Thoracic aorta (tissue), 2 donors: Measurements from ENCODE around the gene TSFM. TPM values are rescaled to one million over a fixed set of nuclear protein-coding genes. Genes with fewer than 3 reads are reported as not detected.

Experiments used
- ATAC-seq: fragments of 150-250 bp; one replicate; pipeline ENCODE4 v1.8.0; 2017; ENCODE audit warnings: low read depth; ENCODE audit not compliant: insufficient number of reproducible peaks, low FRiP score
- DNase-seq: peaks from one replicate; pipeline ENCODE4 v3.0.0-alpha.2; 2020; ENCODE audit warnings: low spot score
- H3K27ac ChIP-seq, 2 donors: fragments of 200-600 bp; sonication (generic); 1 replicate in 1 of 2; 2 replicates in 1 of 2; pipeline ENCODE4 v1.5.1; 2016; ENCODE audit warnings: mild to moderate bottlenecking in 2 of 2, moderate library complexity in 2 of 2
- H3K27me3 ChIP-seq: fragments of 200-600 bp; sonication (generic); replicated peaks from 2 replicates; pipeline ENCODE4 v1.6.0; 2016; ENCODE audit warnings: mild to moderate bottlenecking; ENCODE audit not compliant: insufficient read depth
- H3K36me3 ChIP-seq: fragments of 200-600 bp; sonication (generic); one replicate; pipeline ENCODE4 v1.5.1; 2016
- H3K4me1 ChIP-seq, 2 donors: fragments of 200-600 bp; sonication (generic); 1 replicate in 1 of 2; 2 replicates in 1 of 2; pipeline versions ENCODE4 v1.5.1 to v1.6.0; 2016; ENCODE audit warnings: low read depth in 2 of 2, mild to moderate bottlenecking in 1 of 2; ENCODE audit not compliant: control insufficient read depth in 1 of 2
- H3K4me3 ChIP-seq: fragments of 200-600 bp; sonication (generic); 2 replicates; pipeline ENCODE4 v1.5.1; 2016; ENCODE audit warnings: mild to moderate bottlenecking
- H3K9me3 ChIP-seq: fragments of 200-600 bp; sonication (generic); 2 replicates; pipeline ENCODE4 v1.5.1; 2016
- total RNA-seq, 2 donors: library from RNA; depleted of rRNA; stranded (reverse); fragments of >200 nt; gene quantifications; one replicate each; pipeline versions ENCODE4 v1.1.0 to v1.2.3, GENCODE V29; 2016
- TF ChIP-seq, protein P1 (sequence below): fragments of 200-600 bp; sonication (generic); IDR thresholded peaks from one replicate; pipeline ENCODE4 v1.5.1; 2019; ENCODE audit warnings: antibody characterized with exemption

The TSFM gene
- total RNA-seq, 2 donors from 2014 or later = 15.4 to 19.3 TPM

DNA sequence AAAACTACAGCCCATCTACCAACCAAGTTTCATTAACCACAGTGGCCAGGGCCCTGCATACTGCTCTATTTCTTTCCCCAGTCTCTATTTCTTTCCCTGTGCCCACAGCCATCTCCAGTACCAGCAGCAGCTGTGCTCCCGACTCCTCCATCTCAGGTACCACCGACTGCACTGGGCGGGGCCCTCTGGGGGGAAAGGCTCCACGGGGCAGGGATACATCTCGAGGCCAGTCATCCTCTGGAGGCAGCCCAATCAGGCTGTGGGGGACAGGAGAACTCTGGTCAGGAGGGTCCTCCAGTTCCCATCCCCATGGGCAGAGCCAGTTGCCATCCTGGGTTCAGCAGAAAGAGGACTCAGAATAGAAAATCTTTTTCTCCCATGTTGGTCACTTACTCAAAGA, 33.5 kb upstream of the TSFM start:
- H3K4me3 ChIP-seq = no peak overlapping the region
- peaks cover 15 to 23% of the 10 kb centered on the region in 2 donors for H3K4me1 ChIP-seq
- peaks cover 21% of the 10 kb centered on the region for H3K36me3 ChIP-seq
- H3K27me3 ChIP-seq = no peaks in the 10 kb centered on the region
- TF ChIP-seq, protein P1, sequence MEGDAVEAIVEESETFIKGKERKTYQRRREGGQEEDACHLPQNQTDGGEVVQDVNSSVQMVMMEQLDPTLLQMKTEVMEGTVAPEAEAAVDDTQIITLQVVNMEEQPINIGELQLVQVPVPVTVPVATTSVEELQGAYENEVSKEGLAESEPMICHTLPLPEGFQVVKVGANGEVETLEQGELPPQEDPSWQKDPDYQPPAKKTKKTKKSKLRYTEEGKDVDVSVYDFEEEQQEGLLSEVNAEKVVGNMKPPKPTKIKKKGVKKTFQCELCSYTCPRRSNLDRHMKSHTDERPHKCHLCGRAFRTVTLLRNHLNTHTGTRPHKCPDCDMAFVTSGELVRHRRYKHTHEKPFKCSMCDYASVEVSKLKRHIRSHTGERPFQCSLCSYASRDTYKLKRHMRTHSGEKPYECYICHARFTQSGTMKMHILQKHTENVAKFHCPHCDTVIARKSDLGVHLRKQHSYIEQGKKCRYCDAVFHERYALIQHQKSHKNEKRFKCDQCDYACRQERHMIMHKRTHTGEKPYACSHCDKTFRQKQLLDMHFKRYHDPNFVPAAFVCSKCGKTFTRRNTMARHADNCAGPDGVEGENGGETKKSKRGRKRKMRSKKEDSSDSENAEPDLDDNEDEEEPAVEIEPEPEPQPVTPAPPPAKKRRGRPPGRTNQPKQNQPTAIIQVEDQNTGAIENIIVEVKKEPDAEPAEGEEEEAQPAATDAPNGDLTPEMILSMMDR = no peak
- H3K9me3 ChIP-seq = no peaks in the 10 kb centered on the region
- DNase-seq = no peak
- no peak overlapping the region for H3K27ac ChIP-seq
- no peak for ATAC-seq

DNA sequence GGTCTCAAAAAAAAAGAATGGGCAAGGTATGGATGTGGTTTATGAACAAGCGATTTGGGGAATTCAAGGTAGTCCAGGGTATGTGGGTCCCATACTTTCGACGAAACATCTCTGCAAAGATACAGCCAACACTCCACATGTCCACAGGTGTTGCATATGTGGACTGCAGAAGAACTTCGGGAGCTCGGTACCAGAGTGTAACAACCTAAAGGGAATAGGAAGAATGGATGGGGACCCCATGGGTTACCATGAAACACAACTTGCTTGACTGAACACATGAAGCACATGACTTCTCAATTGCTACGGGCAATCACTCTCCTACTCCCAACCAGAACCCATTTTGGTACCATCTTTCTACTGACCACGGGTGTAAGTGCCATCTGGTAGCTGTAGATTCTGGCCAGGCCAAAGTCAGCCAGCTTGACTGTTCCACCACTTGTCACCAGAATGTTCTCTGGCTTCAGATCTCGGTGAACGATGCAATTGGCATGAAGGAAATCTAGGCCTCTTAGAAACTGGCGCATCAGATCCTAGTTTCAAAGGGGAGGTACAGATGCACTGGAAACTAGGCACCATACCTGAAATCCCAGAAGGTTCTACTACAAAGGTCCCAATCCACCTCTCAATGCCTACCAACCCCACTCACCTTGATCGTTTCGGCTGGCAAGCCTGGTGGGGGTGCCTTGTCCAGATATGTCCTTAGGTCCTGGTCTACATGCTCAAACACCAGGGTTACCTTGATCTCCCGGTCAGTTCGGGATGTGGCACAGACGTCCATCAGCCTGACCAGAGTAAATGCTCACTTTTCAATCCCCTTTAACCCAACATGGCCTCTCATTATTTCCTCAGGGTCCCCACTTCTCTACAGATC, 31.8 kb upstream of the TSFM start:
- peak overlapping the region; percentile 83 to 86 for H3K27ac ChIP-seq
- no peaks in the 10 kb centered on the region for H3K27me3 ChIP-seq
- H3K4me3 ChIP-seq = peak overlapping the region; percentile 90

DNA sequence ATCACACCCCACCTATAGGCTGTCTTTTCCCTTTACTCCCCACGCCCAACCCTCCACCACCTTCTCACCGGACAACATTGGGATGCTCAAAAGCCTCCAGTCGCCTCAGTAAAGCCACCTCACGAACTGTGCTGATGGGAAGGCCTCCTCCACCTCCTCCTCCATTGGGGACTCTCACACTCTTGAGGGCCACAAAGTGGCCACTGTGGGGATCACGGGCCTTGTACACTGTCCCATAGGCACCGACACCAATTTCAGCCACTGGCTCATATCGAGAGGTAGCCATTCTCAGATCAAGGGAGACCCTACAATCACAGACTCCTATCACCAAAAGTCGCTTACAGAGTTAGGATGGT, 31.2 kb upstream of the TSFM start:
- Histone ChIP-seq H3K27me3 (no peaks in the 10 kb centered on the region), H3K27ac (peak overlapping the region; percentile 83 to 86), H3K9me3 (no peaks in the 10 kb centered on the region), H3K4me1 (peaks cover 24 to 30% of the 10 kb centered on the region in 2 donors), H3K36me3 (peaks cover 21% of the 10 kb centered on the region), H3K4me3 (peak overlapping the region; percentile 90)
- ATAC-seq = no peak
- no peak for DNase-seq
- TF ChIP-seq, protein P1 = no peak

More for the DNA sequence above, 31.8 kb upstream of the TSFM start:
- H3K36me3 ChIP-seq = peaks cover 21% of the 10 kb centered on the region
- no peak for DNase-seq
- no peaks in the 10 kb centered on the region for H3K9me3 ChIP-seq
- ATAC-seq = no peak
- TF ChIP-seq, protein P1 = no peak
- peaks cover 17 to 26% of the 10 kb centered on the region in 2 donors for H3K4me1 ChIP-seq

DNA sequence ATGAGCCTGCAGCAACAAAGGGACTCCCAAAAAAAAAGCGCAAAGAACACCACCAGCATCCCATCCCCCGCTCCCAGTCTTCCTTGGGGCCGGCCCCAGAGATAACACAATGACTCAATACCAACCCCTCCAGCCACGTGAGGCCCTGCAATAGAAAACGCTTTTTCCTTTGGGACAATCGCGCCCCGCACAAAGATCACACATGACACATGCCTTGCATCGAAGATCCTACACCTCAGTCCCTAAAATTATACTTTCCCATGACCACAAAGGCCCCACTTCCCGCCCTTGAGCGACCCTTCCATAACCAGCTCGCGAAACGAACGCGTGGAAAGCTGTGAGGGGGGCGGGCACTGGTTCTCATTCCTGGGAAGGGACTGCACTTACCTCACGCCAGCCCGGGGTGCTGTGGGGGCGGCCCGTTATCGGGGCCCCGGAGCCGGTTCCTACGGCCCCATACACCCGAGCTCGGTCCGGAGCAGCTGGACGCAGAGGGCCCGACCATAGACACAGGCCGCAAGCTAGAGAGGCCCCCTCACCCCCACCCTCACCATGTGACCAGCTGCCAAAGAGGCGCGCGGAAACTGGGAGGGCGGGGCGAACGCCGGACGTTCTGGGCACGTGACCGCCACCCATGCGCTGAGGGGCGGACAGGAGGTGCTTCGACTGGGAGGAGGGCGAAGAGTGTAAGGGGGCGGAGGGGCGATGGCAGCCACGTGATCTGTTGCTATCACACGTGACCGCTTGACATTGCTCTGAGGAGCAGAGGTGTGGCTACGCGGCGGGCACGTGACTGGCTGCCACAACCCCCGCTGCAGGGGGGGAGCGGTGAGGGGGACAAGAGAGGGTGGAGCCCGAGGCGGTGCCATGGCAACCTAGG, 30.6 kb upstream of the TSFM start, which contains the start of gene CDK4:
TSS of gene CDK4 (minus strand) at position 523 of the 880 bp plus-strand sequence. CDS start 593 bp downstream, outside the sequence.
- Histone ChIP-seq H3K36me3 (peaks cover 19% of the 10 kb centered on the region), H3K4me3 (peak within 1 kb of the TSS; percentile 90), H3K27me3 (no peaks in the 10 kb centered on the region), H3K27ac (peak within 1 kb of the TSS; percentile 83 to 86), H3K9me3 (no peaks in the 10 kb centered on the region), H3K4me1 (peaks cover 25 to 33% of the 10 kb centered on the region in 2 donors)
- peak; percentile 98 for DNase-seq
- TF ChIP-seq, protein P1 = no peak
- peak; percentile 92 for ATAC-seq

DNA sequence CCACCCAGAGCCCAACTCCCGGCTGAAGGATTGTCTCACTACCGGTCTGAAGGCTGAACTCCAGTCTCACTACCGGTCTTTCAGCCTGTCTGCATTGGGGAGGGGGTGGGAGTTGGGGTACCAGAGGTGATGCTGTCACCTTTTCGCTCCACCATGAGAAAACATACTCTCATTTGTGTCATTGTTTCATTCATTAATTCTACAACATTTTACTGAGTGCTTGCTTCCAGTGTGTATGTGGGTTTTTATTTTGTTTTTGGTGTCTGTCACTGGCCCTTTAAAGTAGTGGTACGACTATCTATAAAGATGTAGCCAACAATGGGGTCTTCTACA, 30.0 kb upstream of the TSFM start:
- no peaks in the 10 kb centered on the region for H3K9me3 ChIP-seq
- ATAC-seq = no peak
- H3K36me3 ChIP-seq = peaks cover 14% of the 10 kb centered on the region
- peak overlapping the region in 1 of 2 donors; percentile 50 for H3K27ac ChIP-seq
- no peak for DNase-seq
- no peaks in the 10 kb centered on the region for H3K27me3 ChIP-seq
- H3K4me1 ChIP-seq = peaks cover 25 to 33% of the 10 kb centered on the region in 2 donors
- TF ChIP-seq, protein P1 = no peak
- peak overlapping the region; percentile 90 for H3K4me3 ChIP-seq
